HepG2 (cell line): ENCODE results near the gene MED23. TPM values are rescaled to one million over a fixed set of nuclear protein-coding genes. Genes with fewer than 3 reads are reported as not detected.
A peak's percentile ranks its signal among the peaks of the same experiment; 100 is the strongest.

Source experiments
- ZFP82 ChIP-seq: sonication (generic); formaldehyde crosslinking; IDR thresholded peaks from 2 replicates; pipeline ENCODE4 v1.5.1; 2020; ENCODE audit warnings: mild to moderate bottlenecking, missing genetic modification reagents, borderline replicate concordance
- ZNF646 ChIP-seq: sonication (generic); formaldehyde crosslinking; IDR thresholded peaks from 2 replicates; pipeline ENCODE4 v1.9.0; 2021; ENCODE audit warnings: mild to moderate bottlenecking, missing genetic modification reagents
- ZNF720 ChIP-seq: sonication (generic); formaldehyde crosslinking; IDR thresholded peaks from 2 replicates; pipeline ENCODE4 v1.4.0; 2020; ENCODE audit warnings: missing genetic modification reagents
- ZNF878 ChIP-seq: sonication (generic); formaldehyde crosslinking; IDR thresholded peaks from 2 replicates; pipeline ENCODE4 v1.8.1; 2023; ENCODE audit warnings: mild to moderate bottlenecking, missing genetic modification reagents, moderate library complexity
- polyA plus RNA-seq, 8 experiments: library from polyadenylated mRNA; depleted of rRNA in 3 of 8; stranded (reverse) in 7 of 8; unstranded in 1 of 8; fragments of >200 nt; fragmentation: Illumina TruSeq in 4 of 8; extraction: Trizol in 4 of 8; gene quantifications; 2 replicates each; pipeline versions ENCODE4 v1.2.1 to v1.2.3, GENCODE V29; 2011 to 2016; ENCODE audit warnings: low read depth in 4 of 8, missing spikeins in 1 of 8, mixed read lengths in 1 of 8; ENCODE audit not compliant: insufficient read depth in 1 of 8
- total RNA-seq, 5 experiments: library from RNA; depleted of rRNA; stranded (reverse); fragments of >200 nt; fragmentation: Illumina TruSeq; extraction: Trizol; gene quantifications; 2 replicates each; pipeline ENCODE4 v1.2.3, GENCODE V29; 2016; ENCODE audit warnings: low read depth in 1 of 5
- TF ChIP-seq, protein P1 (sequence below), 2 experiments: IDR thresholded peaks; 2 replicates each; pipeline ENCODE4 v1.6.1; 2011 to 2012; ENCODE audit warnings: low read length in 2 of 2, borderline replicate concordance in 1 of 2, low read depth in 1 of 2, mild to moderate bottlenecking in 1 of 2, moderate library complexity in 1 of 2

Gene MED23
- total and polyA plus RNA-seq, 2 of the 13 experiments (the other 11 are each of a cell fraction or from before 2014, with no cell fraction given) = 34.9 to 50.5 TPM

GRCh38 chr6:131635384-131636340 lies 7.6 kb upstream of the MED23 start (continued):
- TF ChIP-seq ZNF878 (CRISPR knock-in tag) = peak; percentile 79; the same call in 1 of the 2 replicates
- TF ChIP-seq, protein P1, sequence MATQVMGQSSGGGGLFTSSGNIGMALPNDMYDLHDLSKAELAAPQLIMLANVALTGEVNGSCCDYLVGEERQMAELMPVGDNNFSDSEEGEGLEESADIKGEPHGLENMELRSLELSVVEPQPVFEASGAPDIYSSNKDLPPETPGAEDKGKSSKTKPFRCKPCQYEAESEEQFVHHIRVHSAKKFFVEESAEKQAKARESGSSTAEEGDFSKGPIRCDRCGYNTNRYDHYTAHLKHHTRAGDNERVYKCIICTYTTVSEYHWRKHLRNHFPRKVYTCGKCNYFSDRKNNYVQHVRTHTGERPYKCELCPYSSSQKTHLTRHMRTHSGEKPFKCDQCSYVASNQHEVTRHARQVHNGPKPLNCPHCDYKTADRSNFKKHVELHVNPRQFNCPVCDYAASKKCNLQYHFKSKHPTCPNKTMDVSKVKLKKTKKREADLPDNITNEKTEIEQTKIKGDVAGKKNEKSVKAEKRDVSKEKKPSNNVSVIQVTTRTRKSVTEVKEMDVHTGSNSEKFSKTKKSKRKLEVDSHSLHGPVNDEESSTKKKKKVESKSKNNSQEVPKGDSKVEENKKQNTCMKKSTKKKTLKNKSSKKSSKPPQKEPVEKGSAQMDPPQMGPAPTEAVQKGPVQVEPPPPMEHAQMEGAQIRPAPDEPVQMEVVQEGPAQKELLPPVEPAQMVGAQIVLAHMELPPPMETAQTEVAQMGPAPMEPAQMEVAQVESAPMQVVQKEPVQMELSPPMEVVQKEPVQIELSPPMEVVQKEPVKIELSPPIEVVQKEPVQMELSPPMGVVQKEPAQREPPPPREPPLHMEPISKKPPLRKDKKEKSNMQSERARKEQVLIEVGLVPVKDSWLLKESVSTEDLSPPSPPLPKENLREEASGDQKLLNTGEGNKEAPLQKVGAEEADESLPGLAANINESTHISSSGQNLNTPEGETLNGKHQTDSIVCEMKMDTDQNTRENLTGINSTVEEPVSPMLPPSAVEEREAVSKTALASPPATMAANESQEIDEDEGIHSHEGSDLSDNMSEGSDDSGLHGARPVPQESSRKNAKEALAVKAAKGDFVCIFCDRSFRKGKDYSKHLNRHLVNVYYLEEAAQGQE (IDR thresholded peaks at IDR 0.05; ENCODE audit: borderline replicate concordance in 1 of 2, low read depth in 1 of 2, low read length in 2 of 2) = peak in 1 of 2 experiments; percentile 64; a peak in 2 of 4 replicates
- TF ChIP-seq ZFP82 (CRISPR knock-in tag) = no peak
- TF ChIP-seq ZNF646 (CRISPR knock-in tag) = peak; percentile 68; the same call in 1 of the 2 replicates
- TF ChIP-seq ZNF720 (CRISPR knock-in tag) = no peak
